GM12892 (cell line): ENCODE data around the gene RNF6. TPM values are rescaled to one million over a fixed set of nuclear protein-coding genes. Genes with fewer than 3 reads are reported as not detected.

Experiments used
- DNase-seq: peaks from one replicate; pipeline ENCODE4 v3.0.0; 2011; ENCODE audit not compliant: insufficient read length
- FAIRE-seq: peaks from 2 replicates; lab custom pipeline; 2011; peaks lifted over from hg19 to GRCh38; lab: Jason Lieb, UNC
- POLR2A ChIP-seq: IDR thresholded peaks from 2 replicates; pipeline ENCODE4 v1.6.1; 2011; ENCODE audit warnings: low read depth, low read length, control low read depth
- POLR2AphosphoS5 ChIP-seq: IDR thresholded peaks from 2 replicates; pipeline ENCODE4 v1.6.1; 2011; ENCODE audit warnings: low read depth, low read length, control low read depth
- TAF1 ChIP-seq: IDR thresholded peaks from 2 replicates; pipeline ENCODE4 v1.6.1; 2011; ENCODE audit warnings: low read depth, mild to moderate bottlenecking, control low read depth, low read length, borderline replicate concordance
- polyA plus RNA-seq: library from polyadenylated mRNA; unstranded; fragments of >200 nt; gene quantifications from one replicate; pipeline ENCODE4 v1.2.1, GENCODE V29; 2012; ENCODE audit warnings: missing spikeins, inconsistent platforms; ENCODE audit not compliant: missing spikeins

RNF6 gene
- 32.6 TPM for polyA plus RNA-seq

DNA sequence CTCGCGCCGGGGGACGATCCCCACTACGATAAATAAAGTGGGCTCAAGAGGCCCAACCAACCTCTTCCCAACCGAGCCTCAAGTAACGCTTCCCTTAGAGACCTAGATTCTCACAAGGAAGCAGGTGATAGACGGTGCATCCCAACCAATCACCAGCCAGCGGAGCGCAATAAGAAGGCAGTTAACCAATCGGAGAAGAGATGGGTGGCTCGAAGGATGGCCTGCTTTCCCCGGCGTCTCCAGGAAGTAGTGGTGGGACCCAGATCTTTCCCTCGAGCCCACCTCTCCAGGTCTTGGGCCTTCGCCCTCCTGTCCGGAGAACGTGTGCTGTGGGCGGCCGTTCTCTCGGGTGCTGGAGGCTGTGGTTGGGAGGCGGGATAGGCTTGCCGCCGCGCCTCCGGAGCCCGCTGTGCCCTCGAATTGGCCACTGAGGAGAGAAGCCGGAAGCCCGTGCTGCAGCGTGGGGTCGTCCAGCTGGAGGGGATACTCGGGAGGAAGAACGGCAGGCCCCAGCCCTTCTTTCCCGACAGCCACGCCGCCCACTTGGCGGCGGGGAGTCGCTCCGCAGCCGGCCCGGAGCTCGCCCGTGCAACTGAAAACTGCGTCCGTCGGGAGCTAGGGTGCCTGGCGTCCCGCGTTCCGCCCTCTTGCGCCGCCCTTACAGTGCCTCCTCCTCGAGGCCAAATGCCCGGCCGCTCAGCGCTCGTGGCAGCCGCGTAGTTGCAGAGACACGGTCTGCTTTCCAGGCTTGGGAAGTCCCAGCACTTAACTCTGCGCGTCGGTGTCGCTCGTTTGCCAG is at the start of gene RNF6:
RNF6 (minus strand) TSS at position 594 of the 799 bp plus-strand sequence. CDS start 2,665 bp downstream, outside the sequence.
- DNase-seq, result peak; percentile 86
- peak; percentile 96 for FAIRE-seq
- TF ChIP-seq POLR2A, result peak; percentile 91
- peak; percentile 97 for TF ChIP-seq TAF1
- TF ChIP-seq POLR2AphosphoS5, result peak; percentile 89

DNA sequence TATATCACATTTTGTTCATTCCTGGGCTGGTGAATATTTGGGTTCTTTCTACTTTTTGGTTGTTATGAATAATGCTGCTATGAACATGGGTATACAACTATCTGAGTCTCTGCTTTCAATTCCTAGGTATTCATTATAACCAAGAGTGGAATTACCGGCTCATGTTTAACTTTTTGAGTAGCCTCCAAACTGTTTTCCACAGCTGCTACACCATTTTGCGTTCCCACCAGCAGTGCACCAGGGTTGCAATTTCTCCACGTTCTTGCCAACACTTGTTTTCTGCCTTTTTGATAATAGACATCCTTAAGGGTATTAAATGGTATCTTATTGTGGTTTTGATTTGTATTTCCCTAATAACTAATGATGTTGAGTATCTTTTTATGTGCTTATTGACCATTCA is 48.6 kb upstream of the RNF6 start:
- DNase-seq (no peak), FAIRE-seq (no peak)
- TF ChIP-seq POLR2A (no peak), POLR2AphosphoS5 (no peak), TAF1 (no peak)

DNA sequence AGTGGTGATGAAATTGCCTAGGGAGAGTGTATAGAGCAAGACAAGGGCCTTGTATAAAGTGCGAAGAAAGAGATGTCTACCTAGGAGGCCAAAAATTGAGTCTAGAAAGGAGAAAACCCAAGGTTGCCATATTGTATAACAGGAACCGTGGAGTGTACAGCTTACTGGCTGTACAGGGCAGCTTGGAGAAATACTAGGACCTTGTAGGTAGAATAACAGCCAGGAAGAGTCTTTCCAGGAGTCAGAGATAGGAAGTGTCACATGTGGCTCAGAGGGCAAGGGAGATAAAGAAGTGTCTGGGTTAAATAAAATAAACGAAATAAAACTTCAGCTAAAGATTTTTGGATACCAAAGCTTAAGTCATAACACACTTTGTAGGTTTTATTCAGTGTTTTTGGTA is 44.2 kb upstream of the RNF6 start:
- no peak for FAIRE-seq
- DNase-seq, result no peak
- no peak for TF ChIP-seq TAF1
- TF ChIP-seq POLR2AphosphoS5, result no peak
- TF ChIP-seq POLR2A, result no peak

DNA sequence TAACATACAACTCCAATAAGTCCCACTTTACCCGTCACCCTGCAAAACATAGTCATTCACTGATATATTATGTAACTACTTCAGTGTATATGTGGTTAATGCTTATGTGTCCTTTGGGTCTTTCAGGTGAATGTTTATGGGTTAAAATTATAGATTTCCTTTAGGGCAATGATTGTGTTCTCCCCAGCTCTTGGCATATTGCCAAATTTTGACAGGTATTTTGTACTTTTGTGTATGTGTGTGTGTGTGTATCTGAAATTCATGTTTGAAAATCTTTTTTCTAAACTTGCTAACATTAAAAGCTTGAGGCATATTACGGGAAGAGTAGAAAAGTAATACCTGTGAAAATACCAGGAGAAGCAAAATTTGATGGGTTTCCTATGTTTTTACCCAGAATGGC is 40.0 kb upstream of the RNF6 start:
- no peak for FAIRE-seq
- no peak for TF ChIP-seq POLR2AphosphoS5
- TF ChIP-seq TAF1, result no peak
- TF ChIP-seq POLR2A, result no peak
- no peak for DNase-seq

DNA sequence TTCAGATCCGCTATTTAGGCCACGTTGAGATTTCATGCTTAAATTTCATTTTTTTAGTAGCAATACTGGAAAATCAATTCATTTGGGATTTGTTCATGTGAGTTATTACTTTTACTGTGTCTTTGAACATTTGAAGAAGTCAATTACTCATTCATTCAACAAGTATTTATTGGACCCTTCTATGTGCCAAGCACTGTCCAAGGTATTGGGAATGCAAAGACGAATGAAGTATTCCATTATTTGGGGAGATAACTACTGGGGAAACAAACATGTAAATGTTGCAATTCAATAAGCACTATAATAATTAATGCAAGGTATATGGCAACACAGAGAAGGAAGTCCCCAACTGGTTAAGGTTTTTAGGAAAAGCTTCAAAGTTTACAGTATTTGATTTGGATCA is 37.5 kb upstream of the RNF6 start:
- FAIRE-seq (no peak), DNase-seq (no peak)
- no peak for TF ChIP-seq POLR2AphosphoS5
- no peak for TF ChIP-seq TAF1
- TF ChIP-seq POLR2A, result no peak

DNA sequence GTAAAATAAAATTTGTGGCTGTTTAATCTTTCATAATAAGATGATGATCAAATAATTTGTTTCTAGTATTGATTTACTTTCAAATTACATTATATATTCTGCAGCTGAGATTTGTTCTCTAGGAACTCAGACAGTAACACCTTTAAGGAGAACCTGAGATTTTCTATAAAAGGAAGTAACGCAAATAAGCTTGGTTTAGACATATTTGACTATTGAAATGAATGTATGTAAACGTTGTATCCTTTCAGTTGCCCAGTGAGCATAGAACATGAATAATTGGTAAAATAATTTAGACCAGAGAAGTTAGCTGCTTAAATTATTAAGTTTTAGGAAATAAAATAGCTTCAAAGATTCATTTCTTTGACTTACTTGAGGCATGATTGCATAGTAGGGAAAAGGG is 34.9 kb upstream of the RNF6 start:
- FAIRE-seq (no peak), DNase-seq (no peak)
- TF ChIP-seq POLR2A, result no peak
- TF ChIP-seq TAF1, result no peak
- no peak for TF ChIP-seq POLR2AphosphoS5

DNA sequence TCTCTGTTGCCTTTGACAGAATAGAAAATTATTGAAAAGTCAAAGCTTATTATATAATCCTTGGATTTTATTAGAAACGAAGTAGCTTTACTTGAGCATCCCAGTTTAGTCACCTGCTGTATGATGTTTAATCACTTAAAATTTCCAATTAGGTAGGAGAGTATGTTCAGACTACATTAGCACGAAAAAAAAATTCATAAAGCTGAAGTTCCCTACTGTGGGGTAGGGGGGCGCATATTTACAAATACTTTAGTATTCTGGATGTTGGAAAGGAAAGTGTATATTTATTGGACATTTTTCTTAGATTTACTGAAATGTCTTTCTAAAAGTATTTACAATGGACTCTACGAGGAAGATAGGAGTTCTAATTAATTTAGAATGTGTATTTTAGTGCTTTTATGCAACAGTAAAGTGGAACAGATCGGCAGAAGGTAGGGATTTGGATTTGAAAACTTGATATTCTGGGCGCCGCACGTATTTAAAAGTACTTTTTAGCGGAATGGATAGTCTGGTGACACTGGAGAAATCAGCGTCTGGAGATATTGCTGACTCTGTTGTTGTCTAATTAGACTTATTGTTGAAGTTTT is 33.7 kb upstream of the RNF6 start:
- TF ChIP-seq POLR2AphosphoS5 (no peak), POLR2A (no peak), TAF1 (no peak)
- peak; percentile 81 for FAIRE-seq
- no peak for DNase-seq

DNA sequence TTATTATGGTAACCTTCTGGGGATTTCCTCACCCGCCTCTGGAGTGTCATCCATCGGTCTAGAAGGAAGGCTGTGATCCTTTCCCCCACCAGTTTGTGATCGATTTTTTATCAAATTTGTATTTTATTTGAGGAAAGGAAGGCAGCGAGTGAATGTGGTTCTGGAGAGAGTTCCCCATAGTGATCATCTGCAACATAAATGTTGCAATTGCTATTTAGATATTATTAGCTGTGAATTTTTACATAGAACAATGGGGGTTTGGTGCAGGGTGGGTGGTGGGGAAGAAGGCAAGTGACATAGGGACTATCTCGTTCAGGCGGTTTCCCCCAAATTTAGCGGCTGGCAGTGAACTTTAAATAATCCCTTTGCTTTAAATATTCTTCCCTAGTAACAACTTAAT is 33.0 kb upstream of the RNF6 start:
- DNase-seq (no peak), FAIRE-seq (no peak)
- TF ChIP-seq POLR2AphosphoS5 (no peak), POLR2A (no peak), TAF1 (no peak)

DNA sequence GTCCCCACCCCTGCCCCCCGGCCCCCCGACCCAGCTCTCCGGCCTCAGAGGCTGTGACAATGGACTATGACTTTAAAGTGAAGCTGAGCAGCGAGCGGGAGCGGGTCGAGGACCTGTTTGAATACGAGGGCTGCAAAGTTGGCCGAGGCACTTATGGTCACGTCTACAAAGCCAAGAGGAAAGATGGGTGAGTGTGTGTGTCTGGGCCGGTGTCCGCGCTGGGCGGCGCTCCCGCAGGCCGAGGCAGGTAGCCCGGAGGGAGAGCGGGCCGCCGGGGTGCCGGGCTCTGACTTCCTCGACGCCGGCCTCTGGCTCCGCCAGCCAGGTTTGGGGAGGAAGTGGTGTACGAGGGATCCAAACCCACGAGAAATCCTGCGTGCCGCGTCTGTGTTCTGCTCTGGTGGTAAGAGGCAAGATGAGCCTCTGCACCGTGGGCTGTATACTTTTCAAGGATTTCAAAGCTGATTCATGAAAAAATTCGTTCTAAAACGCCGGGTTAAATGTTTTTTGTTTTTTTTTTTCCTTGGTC is 32.5 kb upstream of the RNF6 start:
- TF ChIP-seq TAF1 (no peak), POLR2A (no peak), POLR2AphosphoS5 (no peak)
- peak; percentile 77 for FAIRE-seq
- peak; percentile 29 for DNase-seq

DNA sequence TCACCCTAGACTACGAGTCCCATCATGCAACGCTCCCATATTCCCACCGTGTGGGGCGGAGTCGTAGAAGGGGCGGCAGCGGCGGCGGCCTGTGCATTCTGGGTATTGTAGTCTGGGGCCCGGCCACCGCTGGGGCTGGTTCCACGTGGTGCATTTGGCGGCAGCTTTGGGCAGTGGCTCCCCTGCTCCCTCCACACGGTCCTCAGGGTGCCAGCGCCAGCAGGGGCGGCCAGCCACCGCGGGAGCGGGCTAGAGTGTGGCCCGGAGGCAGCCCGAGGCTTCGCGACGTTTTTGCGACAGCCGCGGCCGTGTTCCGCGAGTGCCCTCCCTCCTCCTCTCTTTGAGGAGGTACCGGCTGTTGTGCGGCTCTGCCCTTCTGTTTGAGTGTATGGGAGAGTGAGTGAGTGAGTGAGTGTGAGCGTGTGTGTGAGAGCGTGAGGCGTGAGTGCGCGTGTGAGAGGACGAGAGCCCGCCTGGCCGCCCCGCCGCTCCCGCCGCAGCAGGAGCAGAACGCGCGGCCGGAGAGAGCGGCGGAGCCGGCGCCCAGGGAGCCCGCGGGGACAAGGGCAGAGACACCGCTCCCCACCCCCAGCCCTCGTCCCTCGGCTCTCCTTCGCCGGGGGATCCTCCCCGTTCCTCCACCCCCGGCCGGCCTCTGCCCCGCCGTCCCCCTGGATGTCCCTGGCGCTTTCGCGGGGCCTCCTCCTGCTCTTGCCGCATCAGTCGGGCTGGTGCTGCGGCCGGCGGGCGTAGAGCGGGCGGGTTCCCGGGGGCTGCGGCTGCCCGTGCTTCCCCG is 31.9 kb upstream of the RNF6 start, which contains the start of gene CDK8:
CDK8 (plus strand) TSS at position 343 of the 796 bp plus-strand sequence. CDS start 513 bp downstream, outside the sequence.
- DNase-seq (peak; percentile 60), FAIRE-seq (peak; percentile 96)
- TF ChIP-seq POLR2AphosphoS5 (peak; percentile 67), POLR2A (peak; percentile 79), TAF1 (peak; percentile 70; the same call in 1 of the 2 replicates)
